ENCODE results near the gene DPH1.
A peak's percentile ranks its signal among the peaks of the same experiment; 100 is the strongest.

The DPH1 gene

GRCh38 chr17:2028737-2029136 is 1.2 kb upstream of the DPH1 start:
- Histone ChIP-seq H3K4me2 (ENCODE audit: low read depth, low read length, poor library complexity, severe bottlenecking) (no peak overlapping the region), H3K4me1 (ENCODE audit: insufficient read depth, low read length, poor library complexity, severe bottlenecking) (peaks cover 15% of the 10 kb centered on the region), H3K9me3 (ENCODE audit: insufficient read depth, low read depth, low read length) (no peaks in the 10 kb centered on the region), H3K27me3 (ENCODE audit: insufficient read depth, low read length, poor library complexity, severe bottlenecking) (peaks cover 18% of the 10 kb centered on the region), H3K4me3 (ENCODE audit: low read length, poor library complexity, severe bottlenecking) (no peak overlapping the region), H3K9ac (ENCODE audit: low read depth, low read length, poor library complexity, severe bottlenecking) (no peak overlapping the region), H3K36me3 (ENCODE audit: insufficient read depth, low read length) (no peaks in the 10 kb centered on the region), H3K79me2 (ENCODE audit: insufficient read depth, low read length) (no peaks in the 10 kb centered on the region; the same call in 1 of the 2 replicates), H2AFZ (ENCODE audit: low read length) (no peak overlapping the region), H3F3A (ENCODE audit: low read depth) (no peaks in the 10 kb centered on the region), H4K20me1 (ENCODE audit: insufficient read depth, low read length, poor library complexity, severe bottlenecking) (no peaks in the 10 kb centered on the region), H3K9me2 (replicated peaks; ENCODE audit: low read depth, low read length) (no peaks in the 10 kb centered on the region)
- TF ChIP-seq, protein P1, sequence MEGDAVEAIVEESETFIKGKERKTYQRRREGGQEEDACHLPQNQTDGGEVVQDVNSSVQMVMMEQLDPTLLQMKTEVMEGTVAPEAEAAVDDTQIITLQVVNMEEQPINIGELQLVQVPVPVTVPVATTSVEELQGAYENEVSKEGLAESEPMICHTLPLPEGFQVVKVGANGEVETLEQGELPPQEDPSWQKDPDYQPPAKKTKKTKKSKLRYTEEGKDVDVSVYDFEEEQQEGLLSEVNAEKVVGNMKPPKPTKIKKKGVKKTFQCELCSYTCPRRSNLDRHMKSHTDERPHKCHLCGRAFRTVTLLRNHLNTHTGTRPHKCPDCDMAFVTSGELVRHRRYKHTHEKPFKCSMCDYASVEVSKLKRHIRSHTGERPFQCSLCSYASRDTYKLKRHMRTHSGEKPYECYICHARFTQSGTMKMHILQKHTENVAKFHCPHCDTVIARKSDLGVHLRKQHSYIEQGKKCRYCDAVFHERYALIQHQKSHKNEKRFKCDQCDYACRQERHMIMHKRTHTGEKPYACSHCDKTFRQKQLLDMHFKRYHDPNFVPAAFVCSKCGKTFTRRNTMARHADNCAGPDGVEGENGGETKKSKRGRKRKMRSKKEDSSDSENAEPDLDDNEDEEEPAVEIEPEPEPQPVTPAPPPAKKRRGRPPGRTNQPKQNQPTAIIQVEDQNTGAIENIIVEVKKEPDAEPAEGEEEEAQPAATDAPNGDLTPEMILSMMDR (conservative IDR thresholded peaks at IDR 0.05; ENCODE audit: low read length): no peak; the same call in 1 of the 2 replicates
- TF ChIP-seq EZH2phosphoT487 (IDR thresholded peaks at IDR 0.05; ENCODE audit: borderline replicate concordance): no peak

GRCh38 chr17:2030779-2031163 is 818 bp downstream of the DPH1 start:
- Histone ChIP-seq H3K9me3 (ENCODE audit: insufficient read depth, low read depth, low read length) (no peaks in the 10 kb centered on the region), H3K4me2 (ENCODE audit: low read depth, low read length, poor library complexity, severe bottlenecking) (peak overlapping the region; percentile 82), H3K4me1 (ENCODE audit: insufficient read depth, low read length, poor library complexity, severe bottlenecking) (peaks cover 10% of the 10 kb centered on the region), H3K79me2 (ENCODE audit: insufficient read depth, low read length) (no peaks in the 10 kb centered on the region), H3K9me2 (replicated peaks; ENCODE audit: low read depth, low read length) (no peaks in the 10 kb centered on the region), H4K20me1 (ENCODE audit: insufficient read depth, low read length, poor library complexity, severe bottlenecking) (no peaks in the 10 kb centered on the region), H3K27me3 (ENCODE audit: insufficient read depth, low read length, poor library complexity, severe bottlenecking) (peaks cover 2% of the 10 kb centered on the region), H3F3A (ENCODE audit: low read depth) (no peaks in the 10 kb centered on the region), H3K4me3 (ENCODE audit: low read length, poor library complexity, severe bottlenecking) (peak overlapping the region; percentile 88), H3K36me3 (ENCODE audit: insufficient read depth, low read length) (no peaks in the 10 kb centered on the region), H2AFZ (ENCODE audit: low read length) (no peak overlapping the region), H3K9ac (ENCODE audit: low read depth, low read length, poor library complexity, severe bottlenecking) (peak overlapping the region; percentile 68)
- no peak for TF ChIP-seq EZH2phosphoT487 (IDR thresholded peaks at IDR 0.05; ENCODE audit: borderline replicate concordance)
- TF ChIP-seq, protein P1 (conservative IDR thresholded peaks at IDR 0.05; ENCODE audit: low read length): peak; percentile 74

- no peak for TF ChIP-seq EZH2phosphoT487 (IDR thresholded peaks at IDR 0.05; ENCODE audit: borderline replicate concordance)
- TF ChIP-seq, protein P1 (conservative IDR thresholded peaks at IDR 0.05; ENCODE audit: low read length): no peak
- Histone ChIP-seq H3K4me3 (ENCODE audit: low read length, poor library complexity, severe bottlenecking) (no peak overlapping the region), H2AFZ (ENCODE audit: low read length) (no peak overlapping the region), H4K20me1 (ENCODE audit: insufficient read depth, low read length, poor library complexity, severe bottlenecking) (no peaks in the 10 kb centered on the region), H3F3A (ENCODE audit: low read depth) (no peaks in the 10 kb centered on the region), H3K27me3 (ENCODE audit: insufficient read depth, low read length, poor library complexity, severe bottlenecking) (no peaks in the 10 kb centered on the region), H3K9ac (ENCODE audit: low read depth, low read length, poor library complexity, severe bottlenecking) (no peak overlapping the region), H3K36me3 (ENCODE audit: insufficient read depth, low read length) (no peaks in the 10 kb centered on the region; the same call in 1 of the 2 replicates), H3K4me1 (ENCODE audit: insufficient read depth, low read length, poor library complexity, severe bottlenecking) (peaks cover 10% of the 10 kb centered on the region), H3K4me2 (ENCODE audit: low read depth, low read length, poor library complexity, severe bottlenecking) (no peak overlapping the region), H3K9me2 (replicated peaks; ENCODE audit: low read depth, low read length) (no peaks in the 10 kb centered on the region), H3K9me3 (ENCODE audit: insufficient read depth, low read depth, low read length) (no peaks in the 10 kb centered on the region), H3K79me2 (ENCODE audit: insufficient read depth, low read length) (no peaks in the 10 kb centered on the region)
Observed at GRCh38 chr17:2033153-2033552, 3.2 kb downstream of the DPH1 start.
